GM19025 (cell line): ENCODE results near the gene TCEA2.

Experiments
- ATAC-seq: cut with Tn5 transposase; IDR thresholded peaks from one replicate; pipeline ENCODE4 v1.9.1; 2021; ENCODE audit warnings: mild to moderate bottlenecking, low read depth, moderate library complexity; ENCODE audit not compliant: unreplicated experiment

Gene TCEA2

GRCh38 chr20:64090165-64090564, 27.2 kb downstream of the TCEA2 start:
- ATAC-seq, result no peak

- no peak for ATAC-seq
Measured at GRCh38 chr20:64091340-64091739, 28.3 kb downstream of the TCEA2 start.

GRCh38 chr20:64091770-64092169, 28.8 kb downstream of the TCEA2 start:
- no peak for ATAC-seq

- no peak for ATAC-seq
Measured at GRCh38 chr20:64092258-64093012, 29.4 kb downstream of the TCEA2 start.

- no peak for ATAC-seq
Measured at GRCh38 chr20:64093013-64093503, 30.1 kb downstream of the TCEA2 start.

- ATAC-seq, result no peak
Measured at GRCh38 chr20:64095455-64095854, 32.5 kb downstream of the TCEA2 start.

GRCh38 chr20:64095927-64096326, 32.9 kb downstream of the TCEA2 start:
- no peak for ATAC-seq

- ATAC-seq, result no peak
Measured at GRCh38 chr20:64096535-64096934, 33.5 kb downstream of the TCEA2 start.

- ATAC-seq, result no peak
Measured at GRCh38 chr20:64098471-64099013, 35.5 kb downstream of the TCEA2 start.

- no peak for ATAC-seq
Measured at GRCh38 chr20:64099086-64099786, 36.2 kb downstream of the TCEA2 start.

GRCh38 chr20:64099880-64100565, 37.0 kb downstream of the TCEA2 start:
- ATAC-seq, result no peak

GRCh38 chr20:64100566-64100888, 37.5 kb downstream of the TCEA2 start:
- no peak for ATAC-seq

GRCh38 chr20:64100946-64101688, 38.1 kb downstream of the TCEA2 start:
- no peak for ATAC-seq

GRCh38 chr20:64101731-64102621, 39.0 kb downstream of the TCEA2 start:
- ATAC-seq, result no peak

GRCh38 chr20:64102647-64103354, 39.8 kb downstream of the TCEA2 start:
- no peak for ATAC-seq

GRCh38 chr20:64103871-64104666, 41.1 kb downstream of the TCEA2 start:
- ATAC-seq, result no peak

GRCh38 chr20:64104667-64105451, 41.9 kb downstream of the TCEA2 start:
- no peak for ATAC-seq
